Measurements from ENCODE around the gene WNK2.

Gene WNK2

GRCh38 chr9:93368437-93368836 is 184.5 kb downstream of the WNK2 start:
- Histone ChIP-seq H3K9me3 (no peaks in the 10 kb centered on the region; the same call in 1 of the 2 replicates), H3K4me1 (no peaks in the 10 kb centered on the region), H3K36me3 (no peaks in the 10 kb centered on the region), H3K27me3 (no peaks in the 10 kb centered on the region; the same call in 1 of the 2 replicates), H3K4me3 (ENCODE audit: low read depth, low read length) (no peak overlapping the region)
- DNase-seq: no peak
- TF ChIP-seq, protein P1, sequence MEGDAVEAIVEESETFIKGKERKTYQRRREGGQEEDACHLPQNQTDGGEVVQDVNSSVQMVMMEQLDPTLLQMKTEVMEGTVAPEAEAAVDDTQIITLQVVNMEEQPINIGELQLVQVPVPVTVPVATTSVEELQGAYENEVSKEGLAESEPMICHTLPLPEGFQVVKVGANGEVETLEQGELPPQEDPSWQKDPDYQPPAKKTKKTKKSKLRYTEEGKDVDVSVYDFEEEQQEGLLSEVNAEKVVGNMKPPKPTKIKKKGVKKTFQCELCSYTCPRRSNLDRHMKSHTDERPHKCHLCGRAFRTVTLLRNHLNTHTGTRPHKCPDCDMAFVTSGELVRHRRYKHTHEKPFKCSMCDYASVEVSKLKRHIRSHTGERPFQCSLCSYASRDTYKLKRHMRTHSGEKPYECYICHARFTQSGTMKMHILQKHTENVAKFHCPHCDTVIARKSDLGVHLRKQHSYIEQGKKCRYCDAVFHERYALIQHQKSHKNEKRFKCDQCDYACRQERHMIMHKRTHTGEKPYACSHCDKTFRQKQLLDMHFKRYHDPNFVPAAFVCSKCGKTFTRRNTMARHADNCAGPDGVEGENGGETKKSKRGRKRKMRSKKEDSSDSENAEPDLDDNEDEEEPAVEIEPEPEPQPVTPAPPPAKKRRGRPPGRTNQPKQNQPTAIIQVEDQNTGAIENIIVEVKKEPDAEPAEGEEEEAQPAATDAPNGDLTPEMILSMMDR (IDR thresholded peaks at IDR 0.05; ENCODE audit: low read depth, low read length): no peak

GRCh38 chr9:93369686-93370085 is 185.7 kb downstream of the WNK2 start:
- H3K4me1 ChIP-seq: no peaks in the 10 kb centered on the region
- no peak for DNase-seq
- no peak overlapping the region for H3K4me3 ChIP-seq (ENCODE audit: low read depth, low read length)
- TF ChIP-seq, protein P1 (IDR thresholded peaks at IDR 0.05; ENCODE audit: low read depth, low read length): no peak
- H3K36me3 ChIP-seq: no peaks in the 10 kb centered on the region
- no peaks in the 10 kb centered on the region; the same call in 1 of the 2 replicates for H3K27me3 ChIP-seq
- no peaks in the 10 kb centered on the region; the same call in 1 of the 2 replicates for H3K9me3 ChIP-seq
